NCI-H748 (cell line): ENCODE measurements around the gene RREB1.
"Not testable (repeated sequence)": the region's sequence is repeated elsewhere in the genome, so short reads cannot be mapped to it uniquely, and the experiment has no call there.

ENCODE experiments used
- DNase-seq: peaks from one replicate; lab custom pipeline; 2025; ENCODE audit not compliant: unreplicated experiment; lab: John Stamatoyannopoulos, UW

Gene RREB1

GRCh38 chr6:7258231-7258763 is 150.5 kb downstream of the RREB1 start:
- DNase-seq: no peak

- no peak for DNase-seq
Measured at GRCh38 chr6:7260291-7261031, 152.7 kb downstream of the RREB1 start.

- peak; percentile 93 for DNase-seq
Measured at GRCh38 chr6:7261032-7261841, 153.5 kb downstream of the RREB1 start.

GRCh38 chr6:7261852-7262461 is 154.2 kb downstream of the RREB1 start:
- peak; percentile 91 for DNase-seq

- DNase-seq: no peak
Measured at GRCh38 chr6:7262746-7263518, 155.2 kb downstream of the RREB1 start.

- not testable (repeated sequence) for DNase-seq
Measured at GRCh38 chr6:7263519-7263805, 155.7 kb downstream of the RREB1 start.

GRCh38 chr6:7264041-7264440 is 156.3 kb downstream of the RREB1 start:
- DNase-seq: no peak

- no peak for DNase-seq
Measured at GRCh38 chr6:7264686-7265384, 157.1 kb downstream of the RREB1 start.

- not testable (repeated sequence) for DNase-seq
Measured at GRCh38 chr6:7265385-7265726, 157.6 kb downstream of the RREB1 start.

GRCh38 chr6:7267071-7267465 is 159.3 kb downstream of the RREB1 start:
- no peak for DNase-seq

- no peak for DNase-seq
Measured at GRCh38 chr6:7267466-7268091, 159.8 kb downstream of the RREB1 start.

GRCh38 chr6:7268362-7268761 is 160.6 kb downstream of the RREB1 start:
- no peak for DNase-seq

- no peak for DNase-seq
Measured at GRCh38 chr6:7268816-7269555, 161.2 kb downstream of the RREB1 start.

GRCh38 chr6:7269816-7270215 is 162.1 kb downstream of the RREB1 start:
- no peak for DNase-seq

GRCh38 chr6:7270320-7271204 is 162.8 kb downstream of the RREB1 start:
- DNase-seq: no peak

- no peak for DNase-seq
Measured at GRCh38 chr6:7271205-7271534, 163.4 kb downstream of the RREB1 start.

- no peak for DNase-seq
Measured at GRCh38 chr6:7273709-7274108, 165.9 kb downstream of the RREB1 start.

- not testable (repeated sequence) for DNase-seq
Measured at GRCh38 chr6:7274525-7274924, 166.8 kb downstream of the RREB1 start.

- no peak for DNase-seq
Measured at GRCh38 chr6:7276199-7276524, 168.4 kb downstream of the RREB1 start.
